GM21528 (cell line): Measurements from ENCODE around the gene HDAC4.

Experiments
- ATAC-seq: cut with Tn5 transposase; IDR thresholded peaks from one replicate; pipeline ENCODE4 v1.9.1; 2021; ENCODE audit warnings: mild to moderate bottlenecking, moderate library complexity; ENCODE audit not compliant: unreplicated experiment, low FRiP score

The HDAC4 gene

GRCh38 chr2:239065537-239065936, 335.3 kb downstream of the HDAC4 start:
- ATAC-seq = no peak

GRCh38 chr2:239064891-239065290, 335.9 kb downstream of the HDAC4 start:
- ATAC-seq = no peak

DNA sequence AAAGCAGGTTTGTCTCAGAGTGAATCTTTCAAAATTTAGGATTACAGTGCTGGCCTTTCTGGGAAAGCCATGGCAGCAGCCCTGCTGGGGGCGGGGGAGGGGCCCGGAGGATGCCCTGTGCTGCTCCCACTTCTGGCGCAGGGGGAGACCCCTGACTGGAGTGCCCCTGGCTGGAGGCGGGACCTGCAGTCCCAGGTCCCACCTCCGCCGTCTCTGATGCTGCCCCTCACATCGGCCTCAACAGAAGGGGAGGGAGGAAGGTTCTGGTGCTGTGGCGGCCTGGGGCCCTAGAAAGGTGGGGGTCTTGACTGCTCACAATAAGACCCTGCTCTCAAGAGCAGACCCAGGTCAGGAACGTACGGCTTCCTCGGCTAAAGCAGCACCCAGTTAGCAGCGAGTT, 336.6 kb downstream of the HDAC4 start:
- no peak for ATAC-seq

DNA sequence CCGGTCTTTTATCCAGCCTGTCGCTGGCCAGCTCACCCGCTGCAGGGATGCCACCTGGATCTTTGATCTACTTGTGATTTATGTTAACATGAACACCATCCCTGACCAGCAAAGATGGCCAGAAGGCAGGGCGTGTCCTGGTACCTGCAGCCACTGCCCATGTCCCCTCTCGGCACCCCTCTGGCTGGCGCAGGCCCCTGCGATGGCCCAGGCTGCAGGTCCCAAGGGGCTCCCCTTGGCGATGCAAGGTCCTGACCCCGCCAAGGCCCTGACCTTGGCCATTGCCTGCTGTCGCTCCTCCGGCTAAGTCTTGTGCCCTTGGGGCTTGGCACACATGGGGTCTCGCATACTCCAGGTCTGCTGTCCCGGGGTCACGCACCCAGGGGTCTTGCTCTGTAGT, 338.1 kb downstream of the HDAC4 start:
- ATAC-seq = no peak

DNA sequence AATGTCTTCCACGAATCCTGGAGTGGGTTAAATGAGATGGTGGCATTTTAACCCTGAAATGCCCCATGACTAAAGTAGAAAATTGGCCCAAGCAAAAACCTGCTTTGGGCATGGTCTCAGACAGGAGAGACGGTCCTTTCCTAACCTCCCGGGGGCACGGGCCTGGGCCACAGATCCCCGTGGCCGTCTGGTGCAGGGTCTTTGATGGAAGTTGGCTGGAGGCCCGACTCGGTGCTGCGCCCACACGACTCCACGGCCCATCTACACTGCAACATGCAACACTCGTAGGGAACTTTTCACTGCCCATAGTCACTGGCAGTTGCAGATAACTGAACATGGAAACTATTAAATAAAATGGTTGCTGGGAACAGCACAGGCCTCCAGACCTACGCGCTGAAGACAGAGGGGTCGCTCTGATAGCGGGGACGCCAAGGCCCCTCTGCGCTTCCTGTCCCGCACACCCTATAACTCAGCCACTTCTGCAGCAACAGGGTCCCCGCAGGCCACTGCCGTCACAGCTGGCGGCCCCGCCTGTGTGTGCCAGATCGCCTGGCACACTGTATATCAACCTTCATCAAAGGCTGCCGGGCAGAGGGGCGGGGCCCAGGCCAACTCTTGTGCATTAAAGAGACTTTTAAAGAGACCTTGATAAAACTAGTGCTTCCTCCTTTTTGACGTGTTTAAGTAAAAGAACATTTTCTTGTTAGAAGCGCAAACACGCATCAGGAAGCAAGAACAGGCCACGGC, 338.8 kb downstream of the HDAC4 start:
- no peak for ATAC-seq

GRCh38 chr2:239061121-239061666, 339.6 kb downstream of the HDAC4 start:
- no peak for ATAC-seq

DNA sequence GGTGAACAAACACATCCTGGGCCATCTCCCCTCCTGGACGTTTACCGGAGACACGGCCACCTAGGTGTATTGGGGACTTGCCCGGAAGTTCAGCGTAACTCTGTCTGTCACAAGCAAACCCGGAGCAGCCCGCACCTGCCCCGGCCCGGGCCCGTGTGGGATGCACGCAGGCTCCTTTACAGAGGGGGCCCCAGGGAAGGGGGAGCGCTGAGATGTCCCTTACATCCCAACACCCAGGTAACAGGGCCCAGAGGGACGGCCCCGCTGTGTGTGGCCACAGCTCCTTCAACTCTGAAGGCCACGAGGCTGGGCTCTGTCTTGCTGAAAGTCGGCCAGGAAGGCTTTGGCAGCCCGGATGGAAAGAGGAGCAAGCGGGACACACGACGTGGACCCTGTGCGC, 340.1 kb downstream of the HDAC4 start:
- ATAC-seq = no peak

DNA sequence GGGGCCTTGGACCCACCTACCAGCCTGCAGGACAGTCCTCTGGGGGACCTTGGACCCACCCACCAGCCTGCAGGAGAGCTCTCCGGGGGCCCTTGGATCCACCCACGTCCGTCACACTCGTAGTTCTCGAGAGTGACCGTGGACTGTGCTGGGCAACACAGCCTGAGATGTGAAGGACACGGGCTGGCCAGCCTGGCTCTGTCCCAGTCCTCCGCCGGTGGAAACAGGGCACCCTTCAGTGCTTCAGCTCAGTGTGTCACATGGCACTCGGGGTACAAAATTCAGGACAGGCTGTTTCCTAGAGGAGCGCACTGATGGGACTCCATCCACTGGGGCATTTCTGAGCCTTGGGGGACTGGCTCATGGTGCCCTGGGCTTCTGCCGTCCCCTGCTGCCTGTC, 341.0 kb downstream of the HDAC4 start:
- ATAC-seq = no peak

DNA sequence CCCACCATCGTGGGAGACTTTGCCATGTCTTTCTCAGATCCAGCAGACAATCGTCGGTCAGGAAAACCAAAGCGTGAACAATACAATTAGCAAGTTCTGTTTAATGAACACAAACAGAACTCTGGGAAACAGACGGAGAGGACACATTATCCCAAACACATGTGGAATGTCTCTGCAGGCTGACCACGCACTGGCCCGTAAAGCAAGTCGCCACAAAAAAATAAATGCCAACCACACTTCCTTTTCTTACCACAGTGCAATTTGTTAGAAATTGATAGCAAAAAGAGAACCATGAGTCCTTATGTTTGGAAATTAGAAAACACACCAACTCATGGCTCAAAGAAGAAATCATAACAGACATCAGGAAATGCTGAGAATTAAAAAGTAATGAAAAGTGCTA, 342.1 kb downstream of the HDAC4 start:
- no peak for ATAC-seq

- no peak for ATAC-seq
Observed at GRCh38 chr2:239057533-239057932, 343.3 kb downstream of the HDAC4 start.

GRCh38 chr2:239056611-239057010, 344.2 kb downstream of the HDAC4 start:
- ATAC-seq = no peak

GRCh38 chr2:239055756-239056493, 344.9 kb downstream of the HDAC4 start:
- ATAC-seq = no peak

DNA sequence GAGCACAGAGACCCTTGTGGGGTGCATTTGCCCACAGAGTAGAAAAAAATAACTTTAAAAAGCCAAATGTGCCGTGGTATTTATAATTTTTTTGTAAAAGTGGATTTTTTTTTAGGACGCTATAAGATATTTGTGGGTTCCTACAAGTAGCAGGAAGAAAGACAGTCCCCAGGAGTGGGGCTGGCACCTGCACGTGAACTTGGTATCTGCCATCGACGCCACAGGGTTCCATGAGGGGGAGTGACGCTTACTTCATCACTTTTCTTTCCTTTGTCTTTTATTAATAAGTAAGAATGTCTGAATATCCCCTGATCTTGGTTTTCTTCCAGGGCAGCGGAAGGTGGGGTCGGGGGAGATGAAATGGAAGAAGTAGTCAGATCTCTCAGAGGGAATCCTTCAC, 345.9 kb downstream of the HDAC4 start:
- ATAC-seq = no peak

GRCh38 chr2:239053801-239054503, 346.9 kb downstream of the HDAC4 start:
- no peak for ATAC-seq

DNA sequence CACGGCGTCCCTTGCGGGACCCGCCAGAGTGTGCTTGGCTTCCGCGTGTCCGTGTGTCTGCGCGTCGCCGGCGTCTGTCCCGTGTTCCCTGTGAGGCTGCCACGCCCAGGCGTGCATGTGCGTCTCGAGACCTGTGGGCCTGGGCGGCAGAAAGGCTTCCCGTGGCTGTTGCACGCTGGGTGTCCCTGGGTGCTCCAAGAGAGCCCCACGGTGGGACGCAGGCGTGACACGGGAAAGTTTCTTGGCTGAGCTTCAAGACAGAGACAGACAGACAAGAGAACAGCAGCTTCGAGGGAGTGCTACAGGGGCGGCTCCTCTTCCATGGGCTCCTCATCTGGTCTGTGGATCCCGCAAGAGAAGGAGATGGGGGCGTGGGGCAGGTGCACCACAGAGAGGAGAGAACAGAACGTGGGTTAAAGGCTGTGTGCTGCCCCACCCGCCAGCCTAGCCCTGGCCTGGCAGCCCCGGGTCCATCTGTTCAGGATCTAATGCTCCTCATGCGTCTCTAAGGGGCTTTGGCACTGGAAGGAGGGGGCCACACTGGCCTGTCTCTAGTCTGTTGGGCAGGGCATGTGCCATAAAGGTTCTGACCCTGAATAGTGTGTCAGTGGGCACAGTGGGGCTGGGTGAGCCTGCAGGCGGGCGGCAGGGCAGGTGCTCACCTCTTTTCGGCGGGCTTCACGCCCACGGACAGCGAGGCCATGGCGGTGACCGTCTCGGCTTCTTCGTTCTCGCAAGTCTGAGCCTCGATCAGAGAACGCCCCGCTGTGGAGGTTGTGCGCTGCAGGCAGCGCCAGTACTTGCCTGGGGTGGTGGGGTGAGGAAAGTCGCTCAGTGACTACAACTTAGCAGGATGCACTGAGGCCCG, 347.8 kb downstream of the HDAC4 start:
- no peak for ATAC-seq

DNA sequence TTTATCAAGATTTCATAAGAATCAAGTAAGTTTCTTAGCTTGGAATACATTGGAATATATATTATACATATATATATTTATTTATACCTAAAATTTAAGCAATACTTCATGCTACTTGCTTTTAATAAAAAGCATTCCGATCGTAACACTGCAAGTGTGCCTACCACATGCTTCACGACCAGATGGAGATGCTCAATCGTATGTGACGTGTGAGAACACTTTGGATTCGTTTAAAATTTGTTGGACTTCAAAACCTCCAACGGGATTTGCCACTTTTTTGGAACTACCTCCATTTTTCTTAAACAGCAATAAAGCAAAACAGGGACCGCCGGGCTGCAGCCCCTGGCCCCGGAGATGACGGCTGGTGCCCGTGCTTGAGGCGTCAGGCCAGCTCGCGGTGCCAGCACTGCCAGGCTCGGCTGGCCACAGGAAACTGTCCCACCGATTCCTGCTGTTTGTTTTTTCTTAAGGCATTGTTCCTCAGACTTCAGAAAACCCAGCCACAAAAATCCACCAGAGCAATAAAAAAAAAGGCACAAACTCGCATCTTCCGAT, 348.9 kb downstream of the HDAC4 start:
- ATAC-seq = no peak

- ATAC-seq = no peak
Observed at GRCh38 chr2:239050252-239050649, 350.6 kb downstream of the HDAC4 start.

GRCh38 chr2:239049421-239050251, 351.2 kb downstream of the HDAC4 start:
- ATAC-seq = no peak

- no peak for ATAC-seq
Observed at GRCh38 chr2:239048736-239049135, 352.1 kb downstream of the HDAC4 start.
